GM23248 (cell line): ENCODE measurements around the gene CMC2. TPM values are rescaled to one million over a fixed set of nuclear protein-coding genes. Genes with fewer than 3 reads are reported as not detected.

ENCODE experiments used
- DNase-seq: peaks from one replicate; pipeline ENCODE4 v3.0.0-alpha.2; 2015
- H2AFZ ChIP-seq: fragments of 200-600 bp; sonication (generic); 2 replicates; pipeline ENCODE4 v1.6.1; 2016; ENCODE audit warnings: antibody characterized with exemption
- H3F3A ChIP-seq: fragments of 200-600 bp; sonication (generic); 2 replicates; pipeline ENCODE4 v1.6.1; 2016; ENCODE audit warnings: mild to moderate bottlenecking, antibody characterized with exemption, mixed run types; ENCODE audit not compliant: insufficient read depth
- H3K27ac ChIP-seq: fragments of 200-600 bp; sonication (generic); 2 replicates; pipeline ENCODE4 v1.5.1; 2016; ENCODE audit warnings: mild to moderate bottlenecking
- H3K27me3 ChIP-seq: fragments of 200-600 bp; sonication (generic); replicated peaks from 2 replicates; pipeline ENCODE4 v1.6.1; 2016; ENCODE audit warnings: mild to moderate bottlenecking; ENCODE audit not compliant: insufficient read depth
- H3K36me3 ChIP-seq: fragments of 200-600 bp; sonication (generic); 2 replicates; pipeline ENCODE4 v1.6.1; 2016; ENCODE audit warnings: low read depth, mild to moderate bottlenecking
- H3K4me1 ChIP-seq: fragments of 200-600 bp; sonication (generic); 2 replicates; pipeline ENCODE4 v1.6.1; 2016; ENCODE audit warnings: mild to moderate bottlenecking; ENCODE audit not compliant: insufficient read depth
- H3K4me2 ChIP-seq: fragments of 200-600 bp; sonication (generic); one replicate; pipeline ENCODE4 v1.6.1; 2016; ENCODE audit warnings: mild to moderate bottlenecking; ENCODE audit not compliant: unreplicated experiment
- H3K4me3 ChIP-seq: fragments of 200-600 bp; sonication (generic); 2 replicates; pipeline ENCODE4 v1.5.1; 2016; ENCODE audit warnings: mild to moderate bottlenecking
- H3K79me2 ChIP-seq: fragments of 200-600 bp; sonication (generic); 2 replicates; pipeline ENCODE4 v1.6.1; 2016; ENCODE audit warnings: mild to moderate bottlenecking; ENCODE audit not compliant: insufficient read depth
- H3K9ac ChIP-seq: fragments of 200-600 bp; sonication (generic); 2 replicates; pipeline ENCODE4 v1.6.1; 2016; ENCODE audit warnings: mild to moderate bottlenecking
- H3K9me2 ChIP-seq: fragments of 200-600 bp; sonication (generic); 2 replicates; pipeline ENCODE4 v1.6.1; 2016; ENCODE audit warnings: mixed run types, mild to moderate bottlenecking, moderate library complexity; ENCODE audit not compliant: insufficient read depth
- H3K9me3 ChIP-seq: fragments of 200-600 bp; sonication (generic); one replicate; pipeline ENCODE4 v1.6.1; 2017; ENCODE audit warnings: low read depth
- H4K20me1 ChIP-seq: fragments of 200-600 bp; sonication (generic); 2 replicates; pipeline ENCODE4 v1.6.0; 2016; ENCODE audit not compliant: insufficient read depth
- EZH2 ChIP-seq: fragments of 200-600 bp; sonication (generic); IDR thresholded peaks from 2 replicates; pipeline ENCODE4 v1.6.1; 2018; ENCODE audit warnings: antibody characterized with exemption, mild to moderate bottlenecking; ENCODE audit not compliant: insufficient read depth, poor library complexity, severe bottlenecking
- EZH2phosphoT487 ChIP-seq: fragments of 200-600 bp; sonication (generic); IDR thresholded peaks from 2 replicates; pipeline ENCODE4 v1.6.1; 2018; ENCODE audit warnings: antibody characterized with exemption, moderate library complexity, mild to moderate bottlenecking, low read depth; ENCODE audit not compliant: insufficient read depth
- WGBS, 2 experiments: methylation state at CpG; one replicate each; pipeline ENCODE4 v1.1.6; 2015 to 2017; ENCODE audit warnings: low lambda C conversion rate in 2 of 2, low coverage in 1 of 2; ENCODE audit errors: missing lambda C conversion rate in 2 of 2; 5-methylcytosine and 5-hydroxymethylcytosine counted together
- in situ Hi-C: fragments of 300-500 bp; cut with MboI; formaldehyde crosslinking; loops from 2 replicates; pipeline ENCODE4 v1.15.0; 2020
- polyA plus RNA-seq: library from polyadenylated mRNA; unstranded; fragments of >200 nt; fragmentation: Nextera tagmentation; extraction: Ambion mirVana; gene quantifications from 2 replicates; pipeline ENCODE4 v1.2.1, GENCODE V29; 2016
- total RNA-seq: library from RNA; depleted of rRNA; stranded (reverse); fragments of >200 nt; shearing (Covaris generic); gene quantifications from 2 replicates; pipeline ENCODE4 v1.2.3, GENCODE V29; 2014

CMC2 gene
- total and polyA plus RNA-seq, 2 experiments from 2014 or later: 49.4 to 117 TPM

DNA sequence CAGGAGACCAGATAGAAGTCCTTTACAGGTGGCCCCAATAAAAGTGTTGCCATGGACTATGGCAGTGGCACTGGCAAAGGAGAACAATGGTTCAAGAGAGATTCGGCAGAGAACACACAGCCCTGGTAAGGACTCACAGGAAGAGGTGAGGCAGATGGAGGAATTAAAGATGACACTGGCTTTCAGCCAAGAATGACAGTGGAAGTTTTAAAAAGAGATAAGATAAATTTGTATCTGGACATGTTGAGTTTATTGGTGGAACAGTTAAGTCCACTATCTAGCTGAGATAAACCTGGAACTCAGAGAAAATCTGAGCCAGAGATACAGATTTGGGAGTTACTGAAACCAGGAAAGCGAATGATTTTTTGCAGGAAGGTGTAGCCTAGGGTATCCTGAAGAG lies 20.1 kb downstream of the CMC2 start:
- TF ChIP-seq EZH2phosphoT487 (no peak), EZH2 (no peak)
- H3K9me3 ChIP-seq: no peaks in the 10 kb centered on the region
- peaks cover 5% of the 10 kb centered on the region for H3K4me1 ChIP-seq
- peaks cover 5% of the 10 kb centered on the region for H3F3A ChIP-seq
- no peak for DNase-seq
- H3K9ac ChIP-seq: no peak overlapping the region
- no peak overlapping the region for H3K27ac ChIP-seq
- no peaks in the 10 kb centered on the region for H3K27me3 ChIP-seq
- H3K4me2 ChIP-seq: no peak overlapping the region
- no peak overlapping the region for H2AFZ ChIP-seq
- H3K9me2 ChIP-seq: no peaks in the 10 kb centered on the region
- no peak overlapping the region for H3K4me3 ChIP-seq
- WGBS, 2 experiments: 77 to 82% methylated on average over 2 of the region's 2 CpGs
- in situ Hi-C loops: no loop called here
- H3K79me2 ChIP-seq: peaks cover 97% of the 10 kb centered on the region
- no peaks in the 10 kb centered on the region for H4K20me1 ChIP-seq
- no peaks in the 10 kb centered on the region for H3K36me3 ChIP-seq

GRCh38 chr16:80985611-80986010 lies 21.1 kb downstream of the CMC2 start:
- 97 to 100% methylated on average over 2 of the region's 2 CpGs for WGBS, 2 experiments
- H4K20me1 ChIP-seq: no peaks in the 10 kb centered on the region
- H3K4me1 ChIP-seq: peaks cover 4% of the 10 kb centered on the region
- no peak overlapping the region for H2AFZ ChIP-seq
- peaks cover 95% of the 10 kb centered on the region for H3K79me2 ChIP-seq
- no peaks in the 10 kb centered on the region for H3F3A ChIP-seq
- no peak for DNase-seq
- H3K27me3 ChIP-seq: no peaks in the 10 kb centered on the region
- H3K9me3 ChIP-seq: no peaks in the 10 kb centered on the region
- no peaks in the 10 kb centered on the region for H3K9me2 ChIP-seq
- H3K9ac ChIP-seq: no peak overlapping the region
- H3K36me3 ChIP-seq: no peaks in the 10 kb centered on the region
- no peak overlapping the region for H3K27ac ChIP-seq
- no peak overlapping the region for H3K4me2 ChIP-seq
- no peak for TF ChIP-seq EZH2phosphoT487
- TF ChIP-seq EZH2: no peak
- in situ Hi-C loops: no loop called here
- no peak overlapping the region for H3K4me3 ChIP-seq

GRCh38 chr16:80984124-80984892 lies 22.4 kb downstream of the CMC2 start:
- no peaks in the 10 kb centered on the region for H4K20me1 ChIP-seq
- no peak for DNase-seq
- no peaks in the 10 kb centered on the region for H3K36me3 ChIP-seq
- no peak overlapping the region for H3K4me2 ChIP-seq
- H3K4me1 ChIP-seq: no peaks in the 10 kb centered on the region
- no peak overlapping the region for H3K4me3 ChIP-seq
- TF ChIP-seq EZH2: no peak
- no peak for TF ChIP-seq EZH2phosphoT487
- H3K27ac ChIP-seq: no peak overlapping the region
- no peak overlapping the region for H2AFZ ChIP-seq
- no peak overlapping the region for H3K9ac ChIP-seq
- H3K79me2 ChIP-seq: peaks cover 87% of the 10 kb centered on the region
- H3K9me3 ChIP-seq: no peaks in the 10 kb centered on the region
- H3F3A ChIP-seq: no peaks in the 10 kb centered on the region
- no peaks in the 10 kb centered on the region for H3K9me2 ChIP-seq
- in situ Hi-C loops: no loop called here
- no peaks in the 10 kb centered on the region for H3K27me3 ChIP-seq
- WGBS, 2 experiments: 89 to 90% methylated on average over 6 of the region's 6 CpGs

DNA sequence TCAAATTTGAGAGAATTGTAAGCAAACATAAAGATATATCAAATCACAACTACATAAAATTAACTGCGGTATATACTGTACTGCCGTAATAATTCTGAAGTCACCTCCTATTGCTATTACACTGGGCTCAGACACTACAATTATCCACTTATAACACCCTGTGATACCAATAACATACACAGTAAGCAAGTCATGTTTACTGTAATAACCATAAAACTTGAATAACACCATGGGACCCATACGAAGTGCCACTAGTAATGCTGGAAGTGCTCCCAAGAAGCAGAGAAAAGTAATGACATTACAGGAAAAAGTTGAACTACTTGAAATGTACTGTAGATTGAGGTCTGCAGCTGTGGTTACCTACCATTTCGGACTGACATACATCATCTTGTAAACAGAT lies 24.0 kb downstream of the CMC2 start:
- no peak for DNase-seq
- no peaks in the 10 kb centered on the region for H3F3A ChIP-seq
- no peaks in the 10 kb centered on the region for H3K27me3 ChIP-seq
- H3K9me2 ChIP-seq: no peaks in the 10 kb centered on the region
- no peaks in the 10 kb centered on the region for H4K20me1 ChIP-seq
- no peak for TF ChIP-seq EZH2
- no peak for TF ChIP-seq EZH2phosphoT487
- H3K27ac ChIP-seq: no peak overlapping the region
- peaks cover 71% of the 10 kb centered on the region for H3K79me2 ChIP-seq
- H3K9me3 ChIP-seq: no peaks in the 10 kb centered on the region
- in situ Hi-C loops: no loop called here
- H3K4me2 ChIP-seq: no peak overlapping the region
- H3K4me3 ChIP-seq: no peak overlapping the region
- H3K36me3 ChIP-seq: peaks cover 5% of the 10 kb centered on the region; the same call in 1 of the 2 replicates
- WGBS, 2 experiments: 73% methylated on average over 4 of the region's 4 CpGs
- H3K4me1 ChIP-seq: no peaks in the 10 kb centered on the region
- no peak overlapping the region for H3K9ac ChIP-seq
- H2AFZ ChIP-seq: no peak overlapping the region

GRCh38 chr16:80981103-80981502 lies 25.6 kb downstream of the CMC2 start:
- no peaks in the 10 kb centered on the region for H4K20me1 ChIP-seq
- no peaks in the 10 kb centered on the region for H3K9me2 ChIP-seq
- no peak overlapping the region for H2AFZ ChIP-seq
- no peak overlapping the region for H3K4me2 ChIP-seq
- DNase-seq: no peak
- no peaks in the 10 kb centered on the region for H3K27me3 ChIP-seq
- in situ Hi-C loops: no loop called here
- no peak overlapping the region for H3K4me3 ChIP-seq
- no peak overlapping the region for H3K9ac ChIP-seq
- no peaks in the 10 kb centered on the region for H3K9me3 ChIP-seq
- H3K36me3 ChIP-seq: peaks cover 5% of the 10 kb centered on the region; the same call in 1 of the 2 replicates
- peaks cover 57% of the 10 kb centered on the region for H3K79me2 ChIP-seq
- no peak overlapping the region for H3K27ac ChIP-seq
- no peaks in the 10 kb centered on the region for H3F3A ChIP-seq
- H3K4me1 ChIP-seq: no peaks in the 10 kb centered on the region
- TF ChIP-seq EZH2 (no peak), EZH2phosphoT487 (no peak)
